GM18870 (cell line): ENCODE results near the gene TRAP1.

Experiments
- ATAC-seq: cut with Tn5 transposase; IDR thresholded peaks from one replicate; pipeline ENCODE4 v1.9.1; 2021; ENCODE audit warnings: moderate library complexity; ENCODE audit not compliant: unreplicated experiment

Gene TRAP1

GRCh38 chr16:3652373-3653195 lies 64.7 kb downstream of the TRAP1 start:
- ATAC-seq = no peak

GRCh38 chr16:3651461-3652372 lies 65.6 kb downstream of the TRAP1 start:
- no peak for ATAC-seq

GRCh38 chr16:3650631-3651265 lies 66.6 kb downstream of the TRAP1 start:
- ATAC-seq = no peak

GRCh38 chr16:3646348-3646920 lies 70.9 kb downstream of the TRAP1 start:
- no peak for ATAC-seq

- ATAC-seq = no peak
Measured at GRCh38 chr16:3645504-3646347, 71.6 kb downstream of the TRAP1 start.

- no peak for ATAC-seq
Measured at GRCh38 chr16:3645108-3645503, 72.2 kb downstream of the TRAP1 start.

- no peak for ATAC-seq
Measured at GRCh38 chr16:3643095-3643730, 74.1 kb downstream of the TRAP1 start.

GRCh38 chr16:3642397-3643094 lies 74.8 kb downstream of the TRAP1 start:
- no peak for ATAC-seq

GRCh38 chr16:3641801-3642396 lies 75.4 kb downstream of the TRAP1 start:
- ATAC-seq = no peak

GRCh38 chr16:3640632-3641501 lies 76.5 kb downstream of the TRAP1 start:
- ATAC-seq = no peak

GRCh38 chr16:3640207-3640606 lies 77.1 kb downstream of the TRAP1 start:
- ATAC-seq = no peak

- no peak for ATAC-seq
Measured at GRCh38 chr16:3638916-3639644, 78.2 kb downstream of the TRAP1 start.

- no peak for ATAC-seq
Measured at GRCh38 chr16:3637371-3637923, 79.9 kb downstream of the TRAP1 start.

- no peak for ATAC-seq
Measured at GRCh38 chr16:3625911-3626732, 91.2 kb downstream of the TRAP1 start.

GRCh38 chr16:3625331-3625730 lies 92.0 kb downstream of the TRAP1 start:
- ATAC-seq = no peak

GRCh38 chr16:3623642-3624041 lies 93.7 kb downstream of the TRAP1 start:
- ATAC-seq = no peak
